DND-41 (cell line): Measurements from ENCODE around the gene TDRD7.

Experiments
- CTCF ChIP-seq: IDR thresholded peaks from 2 replicates; pipeline ENCODE4 v1.5.1; 2012; ENCODE audit warnings: borderline replicate concordance, low read length, moderate library complexity, mild to moderate bottlenecking; ENCODE audit not compliant: poor library complexity, severe bottlenecking; ENCODE audit errors: extremely low read depth
- EZH2 ChIP-seq: IDR thresholded peaks from 3 replicates; pipeline ENCODE4 v1.6.1; 2012; ENCODE audit warnings: borderline replicate concordance, low read depth, mild to moderate bottlenecking, moderate library complexity, low read length, inconsistent platforms; ENCODE audit not compliant: severe bottlenecking

- no peak for TF ChIP-seq CTCF
- TF ChIP-seq EZH2: no peak
Measured at GRCh38 chr9:97387504-97387886, 24.4 kb upstream of the TDRD7 start.
